Measurements from ENCODE around the gene HOXA2.

HOXA2 gene

GRCh38 chr7:27102581-27103442 is at the start of gene HOXA2:
Gene HOXA2 (minus strand): TSS chr7:27102683. CDS start chr7:27102500, 183 bp downstream.
- no peak for DNase-seq

GRCh38 chr7:27151341-27151930 is 49.0 kb upstream of the HOXA2 start:
- no peak for DNase-seq

- DNase-seq, result peak; percentile 84
These were observed 48.3 kb upstream of the HOXA2 start for GRCh38 chr7:27150568-27151340.

- no peak for DNase-seq
These were observed 47.5 kb upstream of the HOXA2 start for GRCh38 chr7:27149842-27150567.

- DNase-seq, result no peak
These were observed 46.5 kb upstream of the HOXA2 start for GRCh38 chr7:27148756-27149641.

GRCh38 chr7:27148031-27148755 is 45.7 kb upstream of the HOXA2 start:
- no peak for DNase-seq

- no peak for DNase-seq
These were observed 44.9 kb upstream of the HOXA2 start, which contains the start of gene HOXA6 for GRCh38 chr7:27147199-27148030. Gene HOXA6 (minus strand): TSS chr7:27147774. CDS start chr7:27147749, 25 bp downstream.

GRCh38 chr7:27146491-27147198 is 44.2 kb upstream of the HOXA2 start:
- DNase-seq, result no peak

GRCh38 chr7:27145914-27146412 is 43.5 kb upstream of the HOXA2 start:
- no peak for DNase-seq

GRCh38 chr7:27145165-27145913 is 42.9 kb upstream of the HOXA2 start:
- no peak for DNase-seq

GRCh38 chr7:27144781-27145164 is 42.3 kb upstream of the HOXA2 start:
- DNase-seq, result no peak

GRCh38 chr7:27143950-27144780 is 41.7 kb upstream of the HOXA2 start:
- no peak for DNase-seq

- DNase-seq, result no peak
These were observed 40.8 kb upstream of the HOXA2 start, which contains the start of gene HOXA5 for GRCh38 chr7:27143023-27143949. Gene HOXA5 (minus strand): TSS chr7:27143681. CDS start chr7:27143607, 74 bp downstream.

- no peak for DNase-seq
These were observed 40.1 kb upstream of the HOXA2 start for GRCh38 chr7:27142580-27143022.

GRCh38 chr7:27141923-27142579 is 39.6 kb upstream of the HOXA2 start:
- no peak for DNase-seq

Data from NCI-H774 (cell line).